GM21390 (cell line): ENCODE data around the gene DCLK1.

Experiments used
- ATAC-seq: cut with Tn5 transposase; IDR thresholded peaks from one replicate; pipeline ENCODE4 v1.9.1; 2021; ENCODE audit not compliant: unreplicated experiment

Gene DCLK1

GRCh38 chr13:35838356-35838755 is 292.8 kb downstream of the DCLK1 start:
- ATAC-seq = no peak

DNA sequence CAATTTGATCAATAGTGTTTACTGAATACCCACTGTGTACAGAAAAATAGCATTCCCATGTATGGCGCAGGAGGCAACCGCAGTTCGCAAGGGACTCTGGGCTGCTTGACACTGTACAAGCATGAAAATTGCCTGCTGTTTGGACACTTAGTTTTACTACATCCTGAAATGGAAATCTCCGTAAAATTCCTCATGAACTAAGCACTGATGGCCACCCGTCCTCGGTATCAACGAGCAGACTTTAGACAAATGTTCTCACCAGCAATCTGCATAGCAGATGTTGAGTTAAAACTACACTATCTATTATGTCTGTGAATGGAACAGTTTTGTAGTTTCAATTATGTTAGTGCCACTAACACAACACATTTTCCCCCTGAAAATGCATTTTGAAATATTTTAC is 294.7 kb downstream of the DCLK1 start:
- no peak for ATAC-seq

DNA sequence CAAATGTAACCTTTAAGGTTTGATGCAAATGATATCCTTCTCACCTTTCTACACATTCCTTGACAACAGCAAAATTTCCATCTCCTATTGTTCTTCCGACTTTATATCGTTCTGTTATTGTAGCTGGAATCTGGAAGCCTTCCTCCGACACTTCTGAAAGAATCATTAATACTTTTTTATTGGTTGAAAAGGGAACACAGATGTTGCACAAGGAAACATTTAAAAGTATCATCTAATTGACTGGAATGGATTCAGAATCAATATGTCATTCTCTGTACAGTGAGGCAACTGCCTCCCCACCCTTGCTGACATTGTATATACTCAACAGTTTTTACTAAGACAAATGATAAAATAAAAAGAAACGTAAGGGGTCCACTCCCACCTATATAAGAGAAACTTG is 295.2 kb downstream of the DCLK1 start:
- ATAC-seq = no peak

GRCh38 chr13:35833608-35834275 is 297.4 kb downstream of the DCLK1 start:
- ATAC-seq = no peak

GRCh38 chr13:35833031-35833430 is 298.2 kb downstream of the DCLK1 start:
- no peak for ATAC-seq

GRCh38 chr13:35832551-35832950 is 298.6 kb downstream of the DCLK1 start:
- ATAC-seq = no peak

- no peak for ATAC-seq
Observed at GRCh38 chr13:35830850-35831450, 300.2 kb downstream of the DCLK1 start.

DNA sequence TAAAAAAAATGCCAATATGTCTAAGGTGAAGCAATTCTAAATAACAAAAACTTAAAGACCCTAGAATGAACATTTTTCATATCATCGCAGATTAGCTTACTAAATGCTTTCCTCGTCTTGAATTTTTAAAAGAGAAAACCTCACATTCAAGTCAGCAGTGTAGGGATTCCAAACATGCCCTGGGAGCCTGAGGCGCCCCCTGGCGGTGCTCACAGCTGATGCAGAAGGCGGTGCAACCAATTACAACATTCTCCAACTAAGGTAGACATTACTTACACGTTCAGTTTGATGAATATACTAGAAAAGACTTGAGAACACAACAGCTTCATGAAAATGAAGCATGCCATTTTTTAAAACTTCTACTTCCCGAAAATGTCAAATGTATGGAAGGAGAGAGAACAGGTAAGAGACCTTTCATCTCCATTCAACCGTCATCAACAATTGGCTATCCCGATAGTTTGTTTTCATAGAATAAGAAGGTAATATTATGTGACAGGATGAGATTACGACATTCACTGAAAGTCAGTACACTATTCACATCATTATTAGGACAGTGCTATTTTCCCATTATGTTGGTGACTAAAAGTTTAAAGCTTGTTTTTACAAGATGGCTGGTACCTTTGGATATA is 304.4 kb downstream of the DCLK1 start:
- no peak for ATAC-seq

- no peak for ATAC-seq
Observed at GRCh38 chr13:35824825-35825224, 306.4 kb downstream of the DCLK1 start.

DNA sequence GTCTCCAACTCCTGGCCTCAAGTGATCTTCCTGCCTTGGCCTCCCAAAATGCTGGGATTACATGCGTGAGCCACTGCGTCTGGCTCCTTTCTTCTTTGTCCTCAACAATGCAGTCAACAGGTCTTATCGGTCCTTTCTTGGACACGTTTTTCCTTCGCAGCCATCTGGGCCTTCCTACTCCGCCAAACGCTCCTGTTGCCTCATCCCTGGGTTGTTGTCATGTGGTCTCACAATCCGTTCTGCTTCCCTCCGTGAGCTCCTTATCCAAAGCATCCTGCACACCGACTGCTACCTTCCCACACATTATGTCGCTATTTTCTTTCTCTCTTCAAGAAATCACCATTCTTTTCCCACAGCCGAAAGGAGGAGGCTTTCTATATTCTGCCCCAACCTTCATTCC is 306.8 kb downstream of the DCLK1 start:
- ATAC-seq = no peak

DNA sequence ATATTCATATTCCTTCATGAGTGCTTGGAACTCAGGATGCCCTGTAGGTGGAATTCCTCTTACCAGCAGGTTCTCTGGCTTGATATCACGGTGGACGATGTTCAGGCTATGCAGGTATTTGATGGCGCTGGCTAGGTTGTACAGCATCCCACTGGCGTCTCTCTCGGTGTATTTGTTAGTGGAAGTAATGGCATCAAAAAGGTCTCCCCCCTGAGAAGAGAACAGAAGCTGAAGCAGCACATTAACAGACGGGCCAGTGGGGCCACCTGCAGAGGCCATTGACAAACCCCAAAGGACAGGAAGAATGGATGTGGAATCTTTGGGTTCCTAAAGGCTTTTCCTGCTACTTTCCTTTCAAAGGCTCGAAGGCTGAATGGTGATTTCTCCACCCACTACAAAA is 308.5 kb downstream of the DCLK1 start:
- no peak for ATAC-seq

DNA sequence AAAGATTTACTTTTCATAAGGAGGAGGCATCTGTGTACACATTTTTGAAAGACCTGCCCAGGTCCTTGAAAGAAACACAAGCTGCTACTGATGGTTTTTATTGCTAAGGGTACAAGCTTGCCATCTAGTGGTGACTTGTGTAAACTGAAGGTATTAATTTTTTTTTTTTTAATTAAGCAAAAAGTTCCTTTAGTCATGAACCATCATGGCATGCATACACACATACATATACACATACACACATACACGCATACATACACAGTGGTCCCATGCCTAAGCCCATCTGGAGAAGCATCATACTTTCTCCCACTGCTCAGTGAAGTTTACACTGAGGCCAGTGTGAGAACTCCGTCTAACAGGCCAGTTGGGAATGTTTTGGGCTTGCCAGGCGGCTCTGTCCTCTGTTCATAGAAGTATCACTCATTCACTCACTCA is 312.5 kb downstream of the DCLK1 start:
- no peak for ATAC-seq

GRCh38 chr13:35817642-35818607 is 313.3 kb downstream of the DCLK1 start:
- ATAC-seq = no peak

DNA sequence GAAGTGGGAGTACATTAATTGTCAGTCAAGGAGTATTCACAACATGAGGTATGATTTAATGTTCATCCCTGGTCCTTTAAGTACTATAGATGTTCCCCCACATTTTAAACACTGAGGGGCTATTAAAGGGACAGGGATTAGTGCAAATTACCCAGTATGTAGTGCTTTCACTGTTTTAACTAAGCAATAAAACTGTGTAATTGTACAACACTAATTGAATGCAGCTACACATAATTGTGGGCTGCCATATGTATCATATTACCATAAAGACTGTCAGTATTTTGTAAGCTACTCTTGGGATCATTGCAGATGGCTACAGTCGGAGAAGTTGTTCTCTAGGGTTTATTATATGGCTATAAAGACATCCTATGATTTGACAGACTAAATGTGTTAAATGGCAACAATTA is 316.6 kb downstream of the DCLK1 start:
- no peak for ATAC-seq

DNA sequence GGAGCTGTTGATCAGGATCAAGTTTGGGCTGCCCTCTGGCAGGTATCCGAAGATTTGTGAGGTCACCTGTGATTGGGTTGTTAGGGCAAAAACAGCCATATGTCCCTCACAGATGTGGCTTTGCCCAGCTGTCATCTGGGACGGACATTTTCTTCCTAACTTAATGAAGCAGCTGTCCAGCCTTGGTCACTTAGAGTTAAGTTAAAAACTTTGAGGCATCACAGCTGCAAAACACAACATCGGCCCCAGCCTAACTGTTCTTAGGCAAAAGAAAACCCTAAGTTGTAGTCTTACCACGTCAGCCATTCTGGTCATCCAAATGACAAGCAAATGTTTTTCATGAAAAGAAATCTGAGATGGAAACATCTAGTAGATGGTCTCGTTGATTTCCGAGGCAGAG is 318.4 kb downstream of the DCLK1 start:
- ATAC-seq = no peak

GRCh38 chr13:35810321-35810720 is 320.9 kb downstream of the DCLK1 start:
- ATAC-seq = no peak

- no peak for ATAC-seq
Observed at GRCh38 chr13:35808846-35809245, 322.3 kb downstream of the DCLK1 start.

DNA sequence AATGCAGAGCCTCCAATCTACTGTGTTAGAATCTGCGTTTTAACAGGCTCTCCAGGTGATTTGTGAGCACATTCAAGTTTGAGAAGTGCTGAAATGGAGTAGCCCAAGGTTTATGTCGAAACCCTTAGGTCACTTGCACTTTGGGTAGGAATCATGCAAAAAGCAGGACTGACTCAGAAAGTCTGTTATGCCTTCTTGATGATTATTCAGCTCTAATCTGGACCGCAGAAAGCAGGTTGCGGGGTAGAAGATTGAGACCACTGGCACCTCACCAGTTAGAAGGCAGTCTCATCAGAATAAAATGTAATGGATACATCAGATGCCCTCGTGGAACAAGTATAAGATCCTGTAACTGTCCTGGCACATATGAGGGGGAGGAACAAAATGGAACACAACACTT is 326.3 kb downstream of the DCLK1 start:
- ATAC-seq = no peak

DNA sequence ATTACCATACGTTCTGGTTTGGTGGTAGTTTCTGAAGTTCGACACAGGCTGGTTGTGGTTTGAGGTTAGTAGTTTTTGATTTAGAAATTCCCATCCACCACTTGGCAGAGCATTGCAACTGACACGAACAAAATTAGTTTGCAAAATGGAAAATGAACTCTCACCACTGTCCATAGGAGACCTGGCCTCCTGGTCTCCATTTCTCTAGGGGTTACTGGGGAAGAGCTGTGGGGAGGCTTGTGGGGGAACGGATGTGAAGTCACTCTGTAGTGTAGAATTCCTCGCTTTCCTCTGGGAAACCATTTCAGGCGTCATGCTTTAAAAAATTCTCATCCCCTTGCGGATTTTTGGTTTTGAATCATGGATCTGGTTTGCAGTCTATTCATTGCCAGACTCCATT is 333.2 kb downstream of the DCLK1 start:
- ATAC-seq = no peak

- no peak for ATAC-seq
Observed at GRCh38 chr13:35797244-35797643, 333.9 kb downstream of the DCLK1 start.

DNA sequence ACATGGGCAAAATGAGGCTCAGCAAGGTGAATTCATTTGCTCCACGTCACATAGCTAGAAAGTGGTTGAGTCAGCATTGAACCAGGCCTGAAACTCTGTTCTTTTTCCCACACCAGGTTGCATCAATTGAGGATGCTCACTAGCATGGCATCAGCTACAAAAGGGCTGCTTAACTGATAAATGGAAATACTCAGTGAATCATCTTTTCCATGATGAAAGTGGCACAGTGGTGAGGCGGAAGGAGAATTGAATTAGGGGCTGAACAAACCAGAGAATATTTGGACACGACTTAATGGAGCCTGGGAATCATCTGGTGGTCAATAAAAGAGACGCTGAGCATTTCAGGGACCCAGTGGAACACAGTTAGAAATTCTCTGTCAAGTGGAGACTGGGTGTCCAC is 334.6 kb downstream of the DCLK1 start:
- ATAC-seq = no peak
